Bronchial epithelial cell (primary cell): ENCODE data around the gene ATF4. TPM values are rescaled to one million over a fixed set of nuclear protein-coding genes. Genes with fewer than 3 reads are reported as not detected.

Source experiments
- DNase-seq: peaks from one replicate; pipeline ENCODE4 v3.0.0-alpha.2; 2010; ENCODE audit warnings: low read depth
- FAIRE-seq: peaks from 2 replicates; lab custom pipeline; 2011; peaks lifted over from hg19 to GRCh38; lab: Jason Lieb, UNC
- H3K27me3 ChIP-seq: 2 replicates; pipeline ENCODE4 v1.5.1; 2011; ENCODE audit warnings: low read length; ENCODE audit not compliant: control insufficient read depth, insufficient read depth
- H3K36me3 ChIP-seq: 2 replicates; pipeline ENCODE4 v1.5.1; 2011; ENCODE audit warnings: low read length; ENCODE audit not compliant: control insufficient read depth, insufficient read depth
- H3K4me3 ChIP-seq: 2 replicates; pipeline ENCODE4 v1.5.1; 2011; ENCODE audit warnings: mild to moderate bottlenecking, low read depth, low read length, control low read depth
- CTCF ChIP-seq: IDR thresholded peaks from 2 replicates; pipeline ENCODE4 v1.5.1; 2011; ENCODE audit warnings: mild to moderate bottlenecking, moderate library complexity, low read length, control low read depth, inconsistent platforms; ENCODE audit not compliant: insufficient read depth, severe bottlenecking
- total RNA-seq: library from RNA; depleted of rRNA; stranded (reverse); fragments of >200 nt; gene quantifications from 2 replicates; pipeline ENCODE4 v1.2.1, GENCODE V29; 2014

Gene ATF4
- total RNA-seq, 1 donor from 2014 or later: 410 TPM

- Histone ChIP-seq H3K27me3 (no peaks in the 10 kb centered on the region), H3K4me3 (no peak overlapping the region), H3K36me3 (no peaks in the 10 kb centered on the region)
- FAIRE-seq: no peak
- no peak for DNase-seq
- no peak for TF ChIP-seq CTCF
Measured at GRCh38 chr22:39490966-39491680, 29.2 kb upstream of the ATF4 start.

GRCh38 chr22:39491696-39492095 is 28.7 kb upstream of the ATF4 start:
- Histone ChIP-seq H3K36me3 (no peaks in the 10 kb centered on the region), H3K27me3 (no peaks in the 10 kb centered on the region), H3K4me3 (no peak overlapping the region)
- FAIRE-seq (no peak), DNase-seq (no peak)
- TF ChIP-seq CTCF: no peak

GRCh38 chr22:39492186-39492585 is 28.2 kb upstream of the ATF4 start:
- no peaks in the 10 kb centered on the region for H3K27me3 ChIP-seq
- FAIRE-seq (no peak), DNase-seq (no peak)
- H3K4me3 ChIP-seq: no peak overlapping the region
- TF ChIP-seq CTCF: no peak
- H3K36me3 ChIP-seq: no peaks in the 10 kb centered on the region

- peak; percentile 51 for DNase-seq
- Histone ChIP-seq H3K27me3 (no peaks in the 10 kb centered on the region), H3K36me3 (no peaks in the 10 kb centered on the region), H3K4me3 (no peak overlapping the region)
- FAIRE-seq: peak; percentile 73
- no peak for TF ChIP-seq CTCF
Measured at GRCh38 chr22:39493759-39494158, 26.6 kb upstream of the ATF4 start.

GRCh38 chr22:39494471-39495120 is 25.8 kb upstream of the ATF4 start:
- Histone ChIP-seq H3K36me3 (no peaks in the 10 kb centered on the region), H3K4me3 (no peak overlapping the region), H3K27me3 (no peaks in the 10 kb centered on the region)
- no peak for TF ChIP-seq CTCF
- DNase-seq (no peak), FAIRE-seq (no peak)
